SU-DHL-6 (cell line): ENCODE measurements around the gene SLC7A6OS.
A peak's percentile ranks its signal among the peaks of the same experiment; 100 is the strongest.

Experiments used
- H2AFZ ChIP-seq: fragments of 200-600 bp; sonication (generic); 2 replicates; pipeline ENCODE4 v1.6.1; 2014; ENCODE audit warnings: low read depth, mild to moderate bottlenecking, moderate library complexity, mixed read lengths, antibody characterized with exemption, low read length; ENCODE audit not compliant: severe bottlenecking
- H3F3A ChIP-seq: fragments of 200-600 bp; shearing (Covaris generic); 2 replicates; pipeline ENCODE4 v1.6.0; 2016; ENCODE audit warnings: antibody characterized with exemption, mild to moderate bottlenecking; ENCODE audit not compliant: insufficient read depth
- H3K27ac ChIP-seq: fragments of 200-600 bp; sonication (generic); 2 replicates; pipeline ENCODE4 v1.5.1; 2016; ENCODE audit warnings: low read depth, mild to moderate bottlenecking, low read length, moderate library complexity, mixed read lengths
- H3K27me3 ChIP-seq: fragments of 200-600 bp; sonication (generic), shearing (Covaris generic); 2 replicates; pipeline ENCODE4 v1.6.0; 2014; ENCODE audit warnings: mild to moderate bottlenecking, low read length
- H3K36me3 ChIP-seq: fragments of 200-600 bp; sonication (generic); 2 replicates; pipeline ENCODE4 v1.6.1; 2014; ENCODE audit warnings: mild to moderate bottlenecking, low read length, mixed read lengths
- H3K4me2 ChIP-seq: fragments of 300-600, 200-600 bp; shearing (Covaris generic), sonication (generic); 2 replicates; pipeline ENCODE4 v1.6.0; 2014; ENCODE audit warnings: low read length, low read depth, mild to moderate bottlenecking; ENCODE audit not compliant: poor library complexity, severe bottlenecking
- H3K4me3 ChIP-seq: fragments of 200-600 bp; sonication (generic); 2 replicates; pipeline ENCODE4 v1.5.1; 2014; ENCODE audit warnings: antibody characterized with exemption, low read length, mild to moderate bottlenecking, mixed read lengths; ENCODE audit not compliant: insufficient read depth, poor library complexity, severe bottlenecking
- H3K79me2 ChIP-seq: fragments of 200-600 bp; sonication (generic); 2 replicates; pipeline ENCODE4 v1.6.1; 2014; ENCODE audit warnings: mild to moderate bottlenecking, low read length, moderate library complexity; ENCODE audit not compliant: insufficient read depth
- H3K9ac ChIP-seq: fragments of 200-600 bp; sonication (generic); 2 replicates; pipeline ENCODE4 v1.7.0; 2014; ENCODE audit warnings: mild to moderate bottlenecking, low read length
- H3K9me2 ChIP-seq: fragments of 200-600 bp; sonication (generic); replicated peaks from 2 replicates; pipeline ENCODE4 v1.6.1; 2014; ENCODE audit warnings: low read length; ENCODE audit not compliant: insufficient read depth
- H3K9me3 ChIP-seq: fragments of 200-600 bp; sonication (generic); 2 replicates; pipeline ENCODE4 v1.6.1; 2014; ENCODE audit warnings: low read length, mixed read lengths; ENCODE audit not compliant: insufficient read depth
- H4K20me1 ChIP-seq: fragments of 200-600 bp; sonication (generic); 2 replicates; pipeline ENCODE4 v1.6.1; 2014; ENCODE audit warnings: low read depth, mild to moderate bottlenecking, antibody characterized with exemption, low read length, moderate library complexity, mixed read lengths
- EZH2phosphoT487 ChIP-seq: fragments of 200-600 bp; sonication (generic), shearing (Covaris generic); conservative IDR thresholded peaks from 2 replicates; pipeline ENCODE4 v1.6.1; 2018; ENCODE audit warnings: mild to moderate bottlenecking, antibody characterized with exemption, low read length, moderate library complexity, mixed read lengths
- TF ChIP-seq, protein P1 (sequence below): fragments of 200-600 bp; sonication (generic); IDR thresholded peaks from one replicate; pipeline ENCODE4 v1.5.1; 2017; ENCODE audit warnings: antibody characterized with exemption, mild to moderate bottlenecking, low read length, moderate library complexity; ENCODE audit not compliant: insufficient read depth, poor library complexity, severe bottlenecking

SLC7A6OS gene

DNA sequence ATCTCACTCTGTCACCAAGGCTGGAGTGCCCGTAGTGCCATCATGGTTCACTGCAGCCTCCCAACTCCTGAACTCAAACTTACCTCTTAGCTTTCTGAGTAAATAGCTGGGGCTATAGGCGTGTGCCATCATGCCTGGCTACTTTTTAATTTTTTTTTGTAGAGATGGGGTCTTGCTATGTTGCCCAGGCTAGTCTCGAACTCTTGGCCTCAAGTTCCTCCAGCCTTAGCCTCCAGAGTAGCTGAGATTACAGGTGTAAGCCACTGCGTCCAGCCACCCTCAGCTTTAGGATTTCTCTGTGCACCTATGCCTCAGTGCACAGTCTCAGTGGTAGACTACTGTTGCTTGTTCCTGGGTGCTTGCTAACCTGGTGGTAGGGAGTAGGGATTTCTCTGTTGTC, 41.0 kb downstream of the SLC7A6OS start:
- no peaks in the 10 kb centered on the region for H4K20me1 ChIP-seq
- TF ChIP-seq, protein P1, sequence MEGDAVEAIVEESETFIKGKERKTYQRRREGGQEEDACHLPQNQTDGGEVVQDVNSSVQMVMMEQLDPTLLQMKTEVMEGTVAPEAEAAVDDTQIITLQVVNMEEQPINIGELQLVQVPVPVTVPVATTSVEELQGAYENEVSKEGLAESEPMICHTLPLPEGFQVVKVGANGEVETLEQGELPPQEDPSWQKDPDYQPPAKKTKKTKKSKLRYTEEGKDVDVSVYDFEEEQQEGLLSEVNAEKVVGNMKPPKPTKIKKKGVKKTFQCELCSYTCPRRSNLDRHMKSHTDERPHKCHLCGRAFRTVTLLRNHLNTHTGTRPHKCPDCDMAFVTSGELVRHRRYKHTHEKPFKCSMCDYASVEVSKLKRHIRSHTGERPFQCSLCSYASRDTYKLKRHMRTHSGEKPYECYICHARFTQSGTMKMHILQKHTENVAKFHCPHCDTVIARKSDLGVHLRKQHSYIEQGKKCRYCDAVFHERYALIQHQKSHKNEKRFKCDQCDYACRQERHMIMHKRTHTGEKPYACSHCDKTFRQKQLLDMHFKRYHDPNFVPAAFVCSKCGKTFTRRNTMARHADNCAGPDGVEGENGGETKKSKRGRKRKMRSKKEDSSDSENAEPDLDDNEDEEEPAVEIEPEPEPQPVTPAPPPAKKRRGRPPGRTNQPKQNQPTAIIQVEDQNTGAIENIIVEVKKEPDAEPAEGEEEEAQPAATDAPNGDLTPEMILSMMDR: no peak
- no peak for TF ChIP-seq EZH2phosphoT487

DNA sequence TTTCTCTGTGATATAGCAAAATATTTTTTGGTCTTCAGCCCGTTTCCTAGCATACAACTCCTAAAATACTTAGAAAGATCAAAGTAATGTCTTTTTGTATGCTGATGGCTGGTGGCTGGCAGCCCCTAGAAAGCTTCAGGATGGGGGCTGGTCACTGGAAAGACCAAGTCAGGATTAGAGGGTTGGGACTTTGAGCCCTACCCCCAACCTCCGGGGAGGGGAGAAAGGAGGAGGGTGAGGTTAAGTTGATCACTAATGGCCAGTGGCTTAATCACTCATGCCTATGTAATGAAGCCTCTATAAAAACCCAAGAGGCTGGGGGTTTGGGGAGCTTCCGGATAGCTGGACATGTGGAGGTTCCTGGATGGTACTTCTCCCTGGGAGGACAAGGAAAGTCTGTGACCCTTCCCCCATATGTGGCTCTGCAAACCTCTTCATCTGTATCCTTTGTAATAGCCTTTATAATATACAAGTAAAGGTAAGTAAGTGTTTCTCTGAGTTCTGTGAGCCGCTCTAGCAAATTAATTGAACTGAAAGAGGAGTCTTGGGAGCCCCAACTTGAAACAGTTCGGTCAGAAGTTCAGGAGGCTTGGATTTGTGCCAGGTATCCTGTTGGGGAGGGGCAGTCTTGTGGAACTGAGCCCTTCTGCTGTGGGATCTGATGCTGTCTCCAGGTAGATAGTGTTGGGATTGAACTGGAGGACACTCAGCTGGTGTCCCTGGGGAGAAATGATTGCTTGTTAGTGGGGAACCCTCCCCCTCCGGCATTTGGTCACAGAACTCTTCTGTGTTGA, 42.9 kb downstream of the SLC7A6OS start:
- no peaks in the 10 kb centered on the region for H3K9me2 ChIP-seq

More for the DNA sequence above, 41.0 kb downstream of the SLC7A6OS start:
- Histone ChIP-seq H3K4me3 (no peak overlapping the region), H2AFZ (no peak overlapping the region), H3K79me2 (peaks cover 100% of the 10 kb centered on the region), H3K4me2 (no peak overlapping the region), H3F3A (peaks cover 4% of the 10 kb centered on the region; the same call in 1 of the 2 replicates), H3K27me3 (no peaks in the 10 kb centered on the region), H3K36me3 (0 out of 2 replicates have a peak, but pooled peaks cover 4% of the 10 kb centered on the region), H3K27ac (peak overlapping the region; percentile 13; the same call in 1 of the 2 replicates), H3K9me3 (no peaks in the 10 kb centered on the region), H3K9me2 (no peaks in the 10 kb centered on the region), H3K9ac (no peak overlapping the region)

DNA sequence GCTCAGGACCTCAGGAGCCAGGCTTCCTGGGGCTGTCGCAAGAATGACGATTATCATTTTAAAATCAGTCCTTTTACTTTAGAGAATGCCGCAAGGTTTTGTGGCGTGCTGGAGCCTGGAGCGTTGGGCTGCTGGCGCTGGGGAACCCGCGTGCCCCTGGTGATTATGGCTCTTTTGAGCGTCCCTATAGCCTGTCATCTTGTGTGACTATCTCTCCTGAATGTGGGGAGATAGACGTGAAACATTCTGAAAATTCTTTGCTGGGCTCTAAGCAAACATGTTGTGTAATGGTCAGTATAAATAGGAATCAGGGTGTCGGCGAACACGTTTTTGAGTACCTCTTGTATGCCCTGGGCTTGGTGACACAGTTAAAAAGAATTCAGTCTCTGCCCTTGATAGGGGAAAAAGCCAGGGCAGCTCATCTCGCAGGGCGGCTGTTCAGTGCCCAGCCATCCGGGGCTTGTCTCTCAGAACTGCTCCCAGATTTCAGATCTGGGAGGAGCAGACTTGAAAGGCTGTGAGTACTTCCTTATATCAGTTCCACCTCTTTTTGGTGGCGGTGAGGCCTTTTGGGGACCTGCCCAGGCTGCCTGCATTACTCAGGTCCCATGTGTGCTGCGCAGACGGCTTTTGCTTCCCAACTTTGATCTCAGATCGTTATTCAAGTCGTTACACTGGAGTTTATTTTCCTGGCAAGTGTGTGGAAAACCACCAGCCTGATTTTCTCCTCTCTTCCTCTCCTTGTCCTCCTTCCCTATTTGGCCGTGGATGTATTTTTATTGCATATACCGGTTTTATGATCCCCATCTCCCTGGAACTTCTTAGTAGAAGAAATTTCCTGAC, 45.4 kb downstream of the SLC7A6OS start:
- H3K27ac ChIP-seq: peak overlapping the region; percentile 80
- no peaks in the 10 kb centered on the region for H4K20me1 ChIP-seq
- peaks cover 59% of the 10 kb centered on the region for H3K79me2 ChIP-seq
- H3K4me3 ChIP-seq: peak overlapping the region; percentile 88
- H3K9me3 ChIP-seq: no peaks in the 10 kb centered on the region
- H3F3A ChIP-seq: peaks cover 4% of the 10 kb centered on the region; the same call in 1 of the 2 replicates
- no peaks in the 10 kb centered on the region for H3K27me3 ChIP-seq
- peak overlapping the region; percentile 43 for H2AFZ ChIP-seq
- peak overlapping the region; percentile 86 for H3K4me2 ChIP-seq
- H3K9ac ChIP-seq: peak overlapping the region; percentile 93
- H3K36me3 ChIP-seq: no peaks in the 10 kb centered on the region
- TF ChIP-seq, protein P1: no peak
- no peak for TF ChIP-seq EZH2phosphoT487
- H3K9me2 ChIP-seq: no peaks in the 10 kb centered on the region

More for the DNA sequence above, 42.9 kb downstream of the SLC7A6OS start:
- TF ChIP-seq, protein P1: no peak
- TF ChIP-seq EZH2phosphoT487: no peak
- no peak overlapping the region for H2AFZ ChIP-seq
- peak overlapping the region; percentile 24 for H3K4me2 ChIP-seq
- no peaks in the 10 kb centered on the region for H3K9me3 ChIP-seq
- 0 out of 2 replicates have a peak overlapping the region, but pooled peaks have one; percentile 0 for H3K9ac ChIP-seq
- peaks cover 84% of the 10 kb centered on the region for H3K79me2 ChIP-seq
- H3F3A ChIP-seq: peaks cover 4% of the 10 kb centered on the region; the same call in 1 of the 2 replicates
- no peaks in the 10 kb centered on the region for H3K27me3 ChIP-seq
- no peaks in the 10 kb centered on the region for H3K36me3 ChIP-seq
- H3K4me3 ChIP-seq: no peak overlapping the region
- H3K27ac ChIP-seq: peak overlapping the region; percentile 7; the same call in 1 of the 2 replicates
- no peaks in the 10 kb centered on the region for H4K20me1 ChIP-seq
